ENCODE results near the gene KRTAP4-4. TPM values are rescaled to one million over a fixed set of nuclear protein-coding genes. Genes with fewer than 3 reads are reported as not detected.

Gene KRTAP4-4
- not detected in 5 replicates for total RNA-seq (2022; extraction: Qiagen RNA extraction; ENCODE audit: low read depth)

DNA sequence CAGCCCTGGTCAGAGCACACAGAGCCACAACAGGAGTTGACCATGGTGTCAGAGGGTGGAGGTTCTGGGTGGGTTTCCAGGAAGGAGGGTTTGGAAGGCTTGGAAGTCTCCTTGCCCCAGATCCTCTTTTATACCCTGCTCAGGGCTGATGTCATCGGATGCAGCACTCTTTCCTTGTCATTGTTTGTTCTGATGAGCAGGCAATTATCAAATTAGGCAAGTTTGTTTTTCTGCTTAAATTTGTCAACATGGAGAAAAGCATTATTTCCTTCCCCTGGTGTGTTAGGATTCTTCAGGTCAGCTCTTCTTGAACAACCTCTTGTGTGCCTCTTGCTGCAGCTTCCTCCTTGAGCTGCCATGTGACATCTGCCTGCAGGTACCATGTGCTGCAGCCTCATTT is at the start of gene KRTAP4-4:
KRTAP4-4 (minus strand) TSS at position 101 of the 400 bp plus-strand sequence; CDS start at position 44, 57 bp downstream.

DNA sequence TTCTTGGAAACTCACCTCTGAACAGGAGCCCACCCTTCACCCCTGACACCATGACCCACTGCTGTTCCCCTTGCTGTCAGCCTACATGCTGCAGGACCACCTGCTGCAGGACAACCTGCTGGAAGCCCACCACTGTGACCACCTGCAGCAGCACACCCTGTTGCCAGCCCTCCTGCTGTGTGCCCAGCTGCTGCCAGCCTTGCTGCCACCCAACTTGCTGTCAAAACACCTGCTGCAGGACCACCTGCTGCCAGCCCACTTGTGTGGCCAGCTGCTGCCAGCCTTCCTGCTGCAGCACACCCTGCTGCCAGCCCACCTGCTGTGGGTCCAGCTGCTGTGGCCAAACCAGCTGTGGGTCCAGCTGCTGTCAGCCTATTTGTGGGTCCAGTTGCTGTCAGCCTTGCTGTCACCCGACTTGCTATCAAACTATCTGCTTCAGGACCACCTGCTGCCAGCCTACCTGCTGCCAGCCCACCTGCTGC is 29.3 kb upstream of the KRTAP4-4 start, which contains the start of gene KRTAP9-1:
KRTAP9-1 (plus strand) TSS at position 51 of the 482 bp plus-strand sequence; CDS start at position 51, 0 bp downstream.

DNA sequence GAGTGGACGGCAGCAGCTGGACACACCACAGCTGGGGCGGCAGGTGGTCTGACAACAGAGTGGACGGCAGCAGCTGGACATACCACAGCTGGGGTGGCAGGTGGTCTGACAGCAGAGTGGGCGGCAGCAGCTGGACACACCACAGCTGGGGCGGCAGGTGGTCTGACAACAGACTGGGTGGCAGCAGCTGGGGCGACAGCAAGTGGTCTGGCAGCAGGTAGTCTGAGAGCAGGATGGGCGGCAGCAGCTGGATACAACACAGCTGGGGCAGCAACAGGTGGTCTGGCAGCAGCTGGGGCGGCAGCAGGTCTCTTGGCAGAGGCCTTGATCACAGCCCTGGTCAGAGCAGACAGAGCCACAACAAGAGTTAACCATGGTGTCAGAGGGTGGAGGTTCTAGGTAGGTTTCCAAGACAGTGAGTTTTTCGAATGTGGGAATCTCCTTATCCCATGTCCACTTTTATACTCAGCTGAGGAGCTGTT is 24.0 kb upstream of the KRTAP4-4 start, which contains the start of gene KRTAP4-1:
KRTAP4-1 (minus strand) TSS at position 432 of the 482 bp plus-strand sequence; CDS start at position 375, 57 bp downstream.

DNA sequence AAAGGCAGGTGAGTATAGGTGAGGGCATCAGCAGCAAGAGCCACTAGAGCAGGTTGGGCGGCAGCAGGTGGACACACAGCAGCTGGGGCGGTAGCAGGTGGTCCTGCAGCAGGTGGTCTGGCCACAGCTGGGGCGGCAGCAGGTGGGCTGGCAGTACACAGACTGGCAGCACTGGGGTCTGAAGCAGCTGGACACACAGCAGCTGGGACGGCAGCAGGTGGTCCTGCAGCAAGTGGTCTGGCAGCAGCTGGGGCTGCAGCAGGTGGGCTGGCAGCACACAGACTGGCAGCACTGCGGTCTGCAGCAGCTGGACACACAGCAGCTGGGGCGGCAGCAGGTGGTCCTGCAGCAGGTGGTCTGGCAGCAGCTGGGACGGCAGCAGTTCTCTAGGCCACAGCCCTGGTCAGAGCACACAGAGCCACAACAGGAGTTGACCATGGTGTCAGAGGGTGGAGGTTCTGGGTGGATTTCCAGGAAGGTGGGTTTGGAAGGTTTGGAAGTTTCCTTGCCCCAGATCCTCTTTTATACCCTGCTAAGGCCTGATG is 17.3 kb upstream of the KRTAP4-4 start, which contains the start of gene KRTAP4-2:
KRTAP4-2 (minus strand) TSS at position 495 of the 545 bp plus-strand sequence; CDS start at position 438, 57 bp downstream.

DNA sequence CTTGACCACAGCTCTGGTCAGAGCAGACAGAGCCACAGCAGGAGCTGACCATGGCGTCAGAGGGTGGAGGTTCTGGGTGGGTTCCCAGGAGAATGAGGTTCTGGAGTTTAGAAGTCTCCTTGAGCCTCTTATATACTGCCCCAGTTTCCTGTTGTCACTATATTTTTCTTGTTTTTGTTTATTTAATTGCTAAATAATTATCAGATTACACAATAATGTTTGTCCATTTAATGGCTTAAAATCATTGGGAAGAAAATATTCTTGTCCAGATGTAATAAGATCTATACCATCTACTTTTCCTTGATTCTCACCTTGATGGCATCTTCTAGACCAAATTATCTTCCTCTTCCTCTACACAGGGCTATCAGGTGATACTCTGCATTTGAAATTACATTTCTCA is 7.6 kb upstream of the KRTAP4-4 start, which contains the start of gene KRTAP4-3:
KRTAP4-3 (minus strand) TSS at position 101 of the 400 bp plus-strand sequence; CDS start at position 52, 49 bp downstream.

DNA sequence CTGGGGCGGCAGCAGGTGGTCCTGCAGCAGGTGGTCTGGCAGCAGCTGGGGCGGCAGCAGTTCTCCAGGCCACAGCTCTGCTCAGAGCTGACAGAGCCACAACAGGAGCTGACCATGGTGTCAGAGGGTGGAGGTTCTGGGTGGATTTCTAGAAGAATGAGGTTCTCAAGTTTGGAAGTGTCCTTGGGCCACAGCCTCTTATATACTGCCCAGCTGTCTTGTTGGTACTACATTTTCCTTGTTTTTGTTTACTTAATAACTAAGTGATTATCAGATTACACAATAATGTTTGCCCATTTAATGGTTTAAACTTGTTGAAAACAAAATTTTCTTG is 10.9 kb downstream of the KRTAP4-4 start, which contains the start of gene KRTAP4-5:
KRTAP4-5 (minus strand) TSS at position 174 of the 334 bp plus-strand sequence; CDS start at position 116, 58 bp downstream.

DNA sequence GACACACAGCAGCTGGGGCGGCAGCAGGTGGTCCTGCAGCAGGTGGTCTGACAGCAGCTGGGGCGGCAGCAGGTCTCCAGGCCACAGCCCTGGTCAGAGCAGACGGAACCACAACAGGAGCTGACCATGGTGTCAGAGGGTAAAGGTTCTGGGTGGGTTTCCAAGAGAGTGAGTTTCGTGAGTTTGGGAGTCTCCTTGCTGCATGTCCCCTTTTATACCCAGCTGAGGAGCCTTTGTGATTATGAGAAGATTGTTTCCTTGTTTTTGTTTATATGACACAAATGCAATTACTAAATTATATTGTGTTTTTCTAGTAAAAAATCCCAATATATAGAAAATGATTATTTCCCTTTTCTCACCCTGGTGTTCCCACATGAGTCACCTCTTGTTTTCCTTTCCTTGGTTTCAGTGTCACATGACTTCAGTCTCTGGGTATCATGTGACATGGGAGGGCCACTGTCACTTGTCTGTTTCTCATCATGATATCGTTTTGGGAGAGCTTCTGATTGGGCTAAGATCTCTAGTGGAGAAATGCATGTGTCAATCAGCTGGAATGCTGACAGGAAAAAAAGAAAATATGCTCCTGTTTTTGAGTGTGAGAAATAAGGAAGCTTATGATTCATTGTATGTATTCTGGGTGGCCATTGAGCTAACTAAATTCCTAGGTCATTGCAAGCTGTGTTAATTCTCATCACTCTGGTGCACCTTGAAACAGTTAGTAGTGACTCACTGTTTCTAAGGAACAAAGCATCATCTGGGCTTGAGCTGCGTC is 20.0 kb downstream of the KRTAP4-4 start, which contains the start of gene KRTAP4-6:
KRTAP4-6 (minus strand) TSS at position 185 of the 772 bp plus-strand sequence; CDS start at position 128, 57 bp downstream.

DNA sequence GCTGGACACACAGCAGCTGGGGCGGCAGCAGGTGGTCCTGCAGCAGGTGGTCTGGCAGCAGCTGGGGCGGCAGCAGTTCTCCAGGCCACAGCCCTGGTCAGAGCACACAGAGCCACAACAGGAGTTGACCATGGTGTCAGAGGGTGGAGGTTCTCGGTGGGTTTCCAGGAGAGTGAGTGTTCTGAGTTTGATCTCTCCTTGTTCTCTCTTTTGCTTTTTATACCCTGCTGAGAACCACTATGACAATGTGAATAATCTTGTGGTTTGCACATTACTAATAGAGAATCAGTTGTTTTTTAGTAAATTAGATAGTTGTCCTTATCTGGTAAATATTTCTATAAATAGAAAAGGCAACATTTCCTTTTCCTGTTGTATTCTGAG is 36.6 kb downstream of the KRTAP4-4 start, which contains the start of gene KRTAP4-12:
KRTAP4-12 (minus strand) TSS at position 192 of the 381 bp plus-strand sequence; CDS start at position 132, 60 bp downstream.

DNA sequence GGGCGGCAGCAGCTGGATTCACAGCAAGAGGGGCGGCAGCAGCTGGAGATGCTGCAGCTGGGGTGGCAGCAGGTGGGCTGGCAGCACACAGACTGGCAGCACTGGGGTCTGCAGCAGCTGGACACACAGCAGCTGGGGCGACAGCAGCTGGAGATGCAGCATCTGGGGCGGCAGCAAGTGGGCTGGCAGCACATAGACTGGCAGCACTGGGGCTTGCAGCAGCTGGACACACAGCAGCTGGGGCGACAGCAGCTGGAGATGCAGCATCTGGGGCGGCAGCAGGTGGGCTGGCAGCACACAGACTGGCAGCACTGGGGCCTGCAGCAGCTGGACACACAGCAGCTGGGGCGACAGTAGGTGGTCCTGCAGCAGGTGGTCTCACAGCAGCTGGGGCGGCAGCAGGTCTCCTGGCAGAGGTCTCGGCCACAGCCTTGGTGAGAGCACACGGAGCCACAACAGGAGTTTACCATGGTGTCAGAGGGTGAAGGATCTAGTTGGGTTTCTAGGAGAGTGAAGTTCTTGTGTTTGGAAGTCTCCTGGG is 42.6 kb downstream of the KRTAP4-4 start, which contains the start of gene KRTAP4-11:
KRTAP4-11 (minus strand) TSS at position 528 of the 541 bp plus-strand sequence; CDS start at position 470, 58 bp downstream.

Other genes with a start within 250 kb of the KRTAP4-4 start
- gene KRT23, start 223.1 kb downstream of the KRTAP4-4 start, total RNA-seq (2022; extraction: Qiagen RNA extraction; ENCODE audit: low read depth), result 0.08 TPM in 1 of 5 replicates, not detected in the others
- not detected in 5 replicates for gene KRT39, start 193.8 kb downstream of the KRTAP4-4 start, total RNA-seq (2022; extraction: Qiagen RNA extraction; ENCODE audit: low read depth)
- gene KRT40, start 176.4 kb downstream of the KRTAP4-4 start, total RNA-seq (2022; extraction: Qiagen RNA extraction; ENCODE audit: low read depth), result not detected in 5 replicates
- gene KRTAP3-3, start 166.6 kb downstream of the KRTAP4-4 start, total RNA-seq (2022; extraction: Qiagen RNA extraction; ENCODE audit: low read depth), result not detected in 5 replicates
- 0.16 to 0.35 TPM (median 0.30 TPM) in 3 of 5 replicates, not detected in the others for gene KRTAP3-2, start 160.8 kb downstream of the KRTAP4-4 start, total RNA-seq (2022; extraction: Qiagen RNA extraction; ENCODE audit: low read depth)
- not detected in 5 replicates for gene KRTAP3-1, start 151.6 kb downstream of the KRTAP4-4 start, total RNA-seq (2022; extraction: Qiagen RNA extraction; ENCODE audit: low read depth)
- 0.12 TPM in 1 of 5 replicates, not detected in the others for gene KRTAP1-5, start 133.5 kb downstream of the KRTAP4-4 start, total RNA-seq (2022; extraction: Qiagen RNA extraction; ENCODE audit: low read depth)
- not detected in 5 replicates for gene KRTAP1-4, start 130.6 kb downstream of the KRTAP4-4 start, total RNA-seq (2022; extraction: Qiagen RNA extraction; ENCODE audit: low read depth)
- not detected in 5 replicates for gene KRTAP1-3, start 125.9 kb downstream of the KRTAP4-4 start, total RNA-seq (2022; extraction: Qiagen RNA extraction; ENCODE audit: low read depth)
- gene KRTAP1-1, start 119.3 kb downstream of the KRTAP4-4 start, total RNA-seq (2022; extraction: Qiagen RNA extraction; ENCODE audit: low read depth), result not detected in 5 replicates
- gene KRTAP2-1, start 113.4 kb downstream of the KRTAP4-4 start, total RNA-seq (2022; extraction: Qiagen RNA extraction; ENCODE audit: low read depth), result not detected in 5 replicates
- not detected in 5 replicates for gene KRTAP2-2, start 105.5 kb downstream of the KRTAP4-4 start, total RNA-seq (2022; extraction: Qiagen RNA extraction; ENCODE audit: low read depth)
- gene KRTAP2-3, start 100.6 kb downstream of the KRTAP4-4 start, total RNA-seq (2022; extraction: Qiagen RNA extraction; ENCODE audit: low read depth), result 0.08 TPM in 1 of 5 replicates, not detected in the others
- not detected in 5 replicates for gene KRTAP2-4, start 94.9 kb downstream of the KRTAP4-4 start, total RNA-seq (2022; extraction: Qiagen RNA extraction; ENCODE audit: low read depth)
- gene KRTAP4-7, start 76.6 kb downstream of the KRTAP4-4 start, total RNA-seq (2022; extraction: Qiagen RNA extraction; ENCODE audit: low read depth), result not detected in 5 replicates
- gene KRTAP4-8, start 62.6 kb downstream of the KRTAP4-4 start, total RNA-seq (2022; extraction: Qiagen RNA extraction; ENCODE audit: low read depth), result 0.05 to 0.12 TPM in 2 of 5 replicates, not detected in the others
- gene KRTAP4-16, start 58.5 kb downstream of the KRTAP4-4 start, total RNA-seq (2022; extraction: Qiagen RNA extraction; ENCODE audit: low read depth), result not detected in 5 replicates
- not detected in 5 replicates for gene KRTAP4-9, start 55.4 kb downstream of the KRTAP4-4 start, total RNA-seq (2022; extraction: Qiagen RNA extraction; ENCODE audit: low read depth)
- gene KRTAP4-11, start 42.4 kb downstream of the KRTAP4-4 start, total RNA-seq (2022; extraction: Qiagen RNA extraction; ENCODE audit: low read depth), result not detected in 5 replicates
- gene KRTAP4-12, start 36.6 kb downstream of the KRTAP4-4 start, total RNA-seq (2022; extraction: Qiagen RNA extraction; ENCODE audit: low read depth), result not detected in 5 replicates
- not detected in 5 replicates for gene KRTAP4-6, start 20.2 kb downstream of the KRTAP4-4 start, total RNA-seq (2022; extraction: Qiagen RNA extraction; ENCODE audit: low read depth)
- gene KRTAP4-5, start 10.9 kb downstream of the KRTAP4-4 start, total RNA-seq (2022; extraction: Qiagen RNA extraction; ENCODE audit: low read depth), result not detected in 5 replicates
- not detected in 5 replicates for gene KRTAP4-3, start 7.5 kb upstream of the KRTAP4-4 start, total RNA-seq (2022; extraction: Qiagen RNA extraction; ENCODE audit: low read depth)
- gene KRTAP4-2, start 17.5 kb upstream of the KRTAP4-4 start, total RNA-seq (2022; extraction: Qiagen RNA extraction; ENCODE audit: low read depth), result not detected in 5 replicates
- 0.07 to 0.56 TPM (median 0.26 TPM) in 4 of 5 replicates, not detected in the other for gene KRTAP4-1, start 24.2 kb upstream of the KRTAP4-4 start, total RNA-seq (2022; extraction: Qiagen RNA extraction; ENCODE audit: low read depth)
- gene KRTAP9-1, start 29.1 kb upstream of the KRTAP4-4 start, total RNA-seq (2022; extraction: Qiagen RNA extraction; ENCODE audit: low read depth), result not detected in 5 replicates
- not detected in 5 replicates for gene KRTAP9-2, start 65.9 kb upstream of the KRTAP4-4 start, total RNA-seq (2022; extraction: Qiagen RNA extraction; ENCODE audit: low read depth)
- gene KRTAP9-3, start 71.7 kb upstream of the KRTAP4-4 start, total RNA-seq (2022; extraction: Qiagen RNA extraction; ENCODE audit: low read depth), result not detected in 5 replicates
- not detected in 5 replicates for gene KRTAP9-8, start 77.3 kb upstream of the KRTAP4-4 start, total RNA-seq (2022; extraction: Qiagen RNA extraction; ENCODE audit: low read depth)
- not detected in 5 replicates for gene KRTAP9-4, start 88.9 kb upstream of the KRTAP4-4 start, total RNA-seq (2022; extraction: Qiagen RNA extraction; ENCODE audit: low read depth)
- gene KRTAP9-9, start 94.6 kb upstream of the KRTAP4-4 start, total RNA-seq (2022; extraction: Qiagen RNA extraction; ENCODE audit: low read depth), result not detected in 5 replicates
- gene KRTAP9-6, start 104.6 kb upstream of the KRTAP4-4 start, total RNA-seq (2022; extraction: Qiagen RNA extraction; ENCODE audit: low read depth), result not detected in 5 replicates
- not detected in 5 replicates for gene KRTAP9-7, start 115.0 kb upstream of the KRTAP4-4 start, total RNA-seq (2022; extraction: Qiagen RNA extraction; ENCODE audit: low read depth)
- gene KRTAP29-1, start 142.1 kb upstream of the KRTAP4-4 start, total RNA-seq (2022; extraction: Qiagen RNA extraction; ENCODE audit: low read depth), result not detected in 5 replicates
- not detected in 5 replicates for gene KRTAP16-1, start 148.6 kb upstream of the KRTAP4-4 start, total RNA-seq (2022; extraction: Qiagen RNA extraction; ENCODE audit: low read depth)
- gene KRTAP17-1, start 155.0 kb upstream of the KRTAP4-4 start, total RNA-seq (2022; extraction: Qiagen RNA extraction; ENCODE audit: low read depth), result not detected in 5 replicates
- not detected in 5 replicates for gene KRT33A, start 190.1 kb upstream of the KRTAP4-4 start, total RNA-seq (2022; extraction: Qiagen RNA extraction; ENCODE audit: low read depth)
- gene KRT33B, start 209.1 kb upstream of the KRTAP4-4 start, total RNA-seq (2022; extraction: Qiagen RNA extraction; ENCODE audit: low read depth), result 0.05 to 0.13 TPM (median 0.10 TPM) in 3 of 5 replicates, not detected in the others
- 0.25 to 0.64 TPM (median 0.35 TPM) in 5 replicates for gene KRT34, start 221.6 kb upstream of the KRTAP4-4 start, total RNA-seq (2022; extraction: Qiagen RNA extraction; ENCODE audit: low read depth)
- not detected in 5 replicates for gene KRT31, start 236.9 kb upstream of the KRTAP4-4 start, total RNA-seq (2022; extraction: Qiagen RNA extraction; ENCODE audit: low read depth)